HG03354 (cell line): Measurements from ENCODE around the gene ASB13.

Source experiments
- ATAC-seq: cut with Tn5 transposase; IDR thresholded peaks from one replicate; pipeline ENCODE4 v1.9.1; 2021; ENCODE audit warnings: mild to moderate bottlenecking; ENCODE audit not compliant: unreplicated experiment, poor library complexity, severe bottlenecking

ASB13 gene

DNA sequence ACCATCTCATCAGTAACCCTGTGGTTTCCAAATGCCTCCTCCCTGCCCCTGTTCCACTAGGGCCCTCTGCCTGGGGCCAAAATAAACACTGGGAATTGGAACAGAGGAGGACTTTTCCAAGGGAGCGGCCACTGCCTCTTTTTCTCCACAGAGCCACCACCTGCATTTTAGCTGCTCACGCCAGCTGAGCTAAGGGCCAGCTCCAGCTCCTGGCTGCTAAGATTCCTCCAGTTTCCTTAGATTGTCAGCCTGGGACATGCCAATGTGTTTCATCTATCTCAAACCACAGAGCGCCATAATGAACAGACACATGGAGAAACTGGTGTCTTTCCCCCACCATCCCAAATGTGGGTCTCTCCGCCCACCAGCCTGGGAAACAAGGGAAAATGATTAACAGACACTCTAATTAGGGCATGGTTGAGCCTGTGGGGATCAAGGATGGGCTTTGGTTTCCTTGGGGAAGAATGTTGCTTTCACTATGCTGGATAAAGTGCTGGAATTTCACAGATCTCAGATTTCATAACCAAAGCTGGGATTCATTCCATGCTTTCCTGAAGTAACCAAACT, 52.2 kb downstream of the ASB13 start:
- no peak for ATAC-seq

DNA sequence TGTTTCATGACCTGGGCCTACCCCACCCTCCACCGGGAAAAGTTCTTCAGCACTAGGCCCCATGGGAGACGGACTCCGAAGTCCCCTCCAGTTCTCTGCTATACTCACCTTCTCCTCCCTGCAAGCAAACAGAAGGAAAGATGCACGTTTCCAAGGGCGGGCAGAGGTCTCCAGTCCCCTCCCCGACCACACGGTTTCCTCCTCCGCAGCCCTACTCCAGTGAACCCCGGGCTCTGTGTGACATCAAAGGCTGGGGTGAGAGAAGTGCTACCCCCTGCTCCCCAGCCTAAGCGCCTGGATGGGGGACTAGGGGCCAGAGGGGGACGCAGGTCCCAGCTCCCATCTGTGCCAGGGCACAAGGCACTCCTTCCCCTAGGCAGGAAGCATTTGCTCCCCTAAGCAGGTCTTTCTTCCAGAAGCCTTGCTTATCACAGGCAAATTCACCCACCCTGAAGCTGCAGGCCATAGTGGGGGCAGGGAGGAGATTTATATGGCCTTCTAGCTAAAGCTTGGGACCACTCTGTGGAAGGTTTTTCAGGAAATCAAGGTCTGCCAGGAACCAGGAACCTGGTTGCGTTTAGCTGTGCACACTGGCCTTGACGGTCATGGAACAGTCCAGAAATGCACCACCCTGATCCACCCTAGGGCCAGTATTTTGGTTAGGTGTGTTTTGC, 52.8 kb downstream of the ASB13 start:
- no peak for ATAC-seq

- no peak for ATAC-seq
These were observed 54.3 kb downstream of the ASB13 start for GRCh38 chr10:5611899-5612680.

DNA sequence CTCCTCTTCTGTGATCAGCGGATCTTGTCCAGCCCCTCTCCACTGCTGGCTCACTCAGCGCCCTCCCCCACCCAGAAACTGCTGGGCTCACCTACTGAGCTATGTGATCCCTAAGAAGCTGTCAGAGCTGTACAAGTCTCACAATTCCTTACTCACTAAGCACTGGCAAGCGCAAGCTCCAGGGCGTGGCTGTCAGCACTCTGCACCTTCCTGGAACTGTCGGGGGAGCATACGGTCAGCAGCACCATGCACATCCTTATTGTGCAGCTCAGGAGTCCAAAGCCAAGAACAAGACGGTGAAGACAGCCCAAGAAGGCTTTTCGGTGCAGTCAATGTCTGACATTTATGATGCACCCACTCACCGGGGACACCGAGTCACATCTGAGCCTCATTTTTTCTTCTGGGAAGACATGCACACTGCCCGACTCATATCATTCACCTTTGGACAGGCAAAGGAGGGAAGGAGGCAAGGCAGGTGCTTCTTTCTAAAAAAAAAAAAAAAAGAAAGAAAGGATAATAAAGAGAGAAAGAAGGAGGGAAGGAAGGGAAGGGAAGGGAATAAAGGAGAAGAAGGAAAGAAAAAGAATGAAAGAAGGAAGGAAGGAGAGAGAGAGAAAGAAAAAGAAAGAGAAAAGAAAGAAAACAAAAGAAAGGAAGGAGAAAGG, 56.3 kb downstream of the ASB13 start:
- no peak for ATAC-seq

DNA sequence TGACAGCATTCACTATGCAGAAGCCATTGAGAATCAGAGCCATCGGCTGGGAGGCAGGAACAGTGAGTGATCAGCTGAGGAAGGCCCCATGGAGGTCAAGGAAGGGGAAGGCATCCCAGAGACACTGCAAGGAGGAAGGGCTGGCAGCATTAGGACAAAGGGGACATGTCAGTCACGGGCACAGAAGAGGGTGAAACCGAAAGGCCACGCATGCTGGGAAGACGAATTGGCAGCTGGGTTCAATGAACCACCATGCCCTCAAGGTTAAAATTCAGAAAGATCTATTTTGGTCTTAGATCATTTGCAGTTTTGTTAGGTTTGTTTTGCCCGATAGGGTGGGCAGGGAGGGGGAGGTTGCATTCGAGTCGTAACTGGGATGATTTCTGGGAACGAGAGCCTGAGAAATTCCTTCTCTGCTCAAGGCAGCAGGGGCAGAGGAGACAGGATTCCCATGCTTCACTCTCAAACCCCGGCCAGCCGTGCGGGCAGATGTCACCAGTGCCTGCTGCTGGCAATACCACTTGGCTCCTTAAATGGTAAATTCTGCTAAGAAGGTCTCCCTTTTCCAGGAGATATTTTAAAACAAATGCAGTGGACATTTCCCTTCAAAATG, 57.7 kb downstream of the ASB13 start:
- no peak for ATAC-seq

DNA sequence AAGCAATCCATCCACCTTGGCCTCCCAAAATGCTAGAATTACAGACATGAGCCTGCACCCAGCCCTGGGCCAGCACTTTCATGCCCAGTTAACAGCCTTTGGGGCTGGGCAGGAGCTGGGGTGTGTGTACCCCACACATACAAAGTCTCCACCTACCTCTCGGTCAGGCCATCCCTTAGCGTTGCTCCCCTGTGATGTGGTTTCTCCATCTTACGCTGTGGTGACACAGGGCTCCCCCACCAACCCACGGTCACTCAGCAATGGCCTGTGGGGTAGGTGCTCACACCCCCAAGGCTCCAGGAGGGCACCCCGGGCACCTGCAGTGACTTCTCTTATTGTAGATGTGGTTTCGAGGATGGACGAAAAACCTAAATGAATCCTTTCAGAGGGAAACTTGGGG, 58.8 kb downstream of the ASB13 start:
- no peak for ATAC-seq

DNA sequence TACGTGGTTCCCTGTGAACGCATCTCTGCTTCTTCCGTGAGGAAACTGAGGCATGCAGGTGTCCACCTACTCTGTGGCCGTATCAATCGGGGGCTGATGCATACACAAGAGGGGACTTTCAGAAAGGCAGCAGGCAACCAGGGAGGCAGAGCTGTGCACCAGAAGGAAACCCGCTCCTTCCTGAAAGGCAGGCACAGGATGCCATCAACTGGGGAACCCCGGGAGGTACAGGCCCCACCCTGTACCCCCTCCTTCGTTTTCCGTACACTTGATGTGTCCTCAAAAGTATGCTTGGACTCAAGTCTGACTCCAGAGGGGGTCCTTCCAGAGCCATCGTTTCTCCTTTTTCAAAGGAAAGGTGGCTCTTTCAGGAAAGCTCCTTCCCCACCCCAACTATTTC, 59.5 kb downstream of the ASB13 start:
- no peak for ATAC-seq

GRCh38 chr10:5606321-5606720, 60.1 kb downstream of the ASB13 start:
- ATAC-seq, result no peak

DNA sequence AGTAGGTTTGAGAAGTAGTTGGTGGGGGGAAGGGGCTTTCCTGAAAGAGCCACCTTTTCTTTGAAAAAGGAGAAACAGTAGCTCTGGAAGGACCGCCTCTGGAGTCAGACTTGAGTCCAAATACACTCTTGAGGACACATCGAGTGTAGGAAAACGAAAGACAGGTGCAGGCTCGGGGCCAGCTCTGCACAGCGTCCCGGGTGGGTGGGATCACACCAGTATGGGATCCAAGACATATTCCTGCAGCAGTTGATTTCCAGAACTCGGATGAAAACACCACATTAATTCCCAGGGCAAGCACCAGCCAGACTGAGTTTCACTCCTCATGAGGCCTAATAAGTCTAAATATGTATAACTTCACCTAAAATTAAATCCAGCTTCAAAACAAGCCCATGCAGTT, 61.4 kb downstream of the ASB13 start:
- ATAC-seq, result no peak

DNA sequence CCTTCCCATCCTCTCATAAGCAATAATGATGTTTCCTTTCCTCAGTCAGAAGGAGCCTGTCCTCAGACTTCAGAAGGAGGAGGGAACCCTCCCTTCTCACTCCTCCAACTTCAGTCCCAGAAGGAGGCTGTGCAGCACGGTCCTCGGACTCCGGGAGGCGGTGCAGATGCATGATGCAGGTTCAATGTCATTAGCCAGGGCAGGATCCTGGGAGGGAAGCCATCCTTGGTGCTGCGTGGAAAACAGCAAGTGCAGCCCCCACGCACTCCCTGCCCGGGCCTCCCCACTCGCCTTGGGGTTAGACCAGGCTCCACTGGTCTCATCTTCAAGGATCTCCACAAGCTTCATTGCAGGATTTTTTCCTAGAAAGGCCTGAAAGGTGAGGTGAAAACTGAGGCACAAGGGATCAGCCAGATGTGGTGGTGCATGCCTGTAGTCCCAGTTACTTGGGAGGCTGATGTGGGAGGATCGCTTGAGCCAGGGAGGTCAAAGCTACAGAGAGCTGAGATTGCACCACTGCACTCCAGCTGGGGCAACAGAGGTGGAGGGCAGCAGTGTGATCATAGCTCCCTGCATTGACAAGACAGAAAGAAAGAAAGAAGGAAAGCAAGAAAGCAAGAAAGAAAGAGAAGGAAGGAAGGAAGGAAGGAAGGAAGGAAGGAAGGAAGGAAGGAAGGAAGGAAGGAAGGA, 62.0 kb downstream of the ASB13 start:
- ATAC-seq, result no peak

- no peak for ATAC-seq
These were observed 62.6 kb downstream of the ASB13 start for GRCh38 chr10:5603848-5604170.

DNA sequence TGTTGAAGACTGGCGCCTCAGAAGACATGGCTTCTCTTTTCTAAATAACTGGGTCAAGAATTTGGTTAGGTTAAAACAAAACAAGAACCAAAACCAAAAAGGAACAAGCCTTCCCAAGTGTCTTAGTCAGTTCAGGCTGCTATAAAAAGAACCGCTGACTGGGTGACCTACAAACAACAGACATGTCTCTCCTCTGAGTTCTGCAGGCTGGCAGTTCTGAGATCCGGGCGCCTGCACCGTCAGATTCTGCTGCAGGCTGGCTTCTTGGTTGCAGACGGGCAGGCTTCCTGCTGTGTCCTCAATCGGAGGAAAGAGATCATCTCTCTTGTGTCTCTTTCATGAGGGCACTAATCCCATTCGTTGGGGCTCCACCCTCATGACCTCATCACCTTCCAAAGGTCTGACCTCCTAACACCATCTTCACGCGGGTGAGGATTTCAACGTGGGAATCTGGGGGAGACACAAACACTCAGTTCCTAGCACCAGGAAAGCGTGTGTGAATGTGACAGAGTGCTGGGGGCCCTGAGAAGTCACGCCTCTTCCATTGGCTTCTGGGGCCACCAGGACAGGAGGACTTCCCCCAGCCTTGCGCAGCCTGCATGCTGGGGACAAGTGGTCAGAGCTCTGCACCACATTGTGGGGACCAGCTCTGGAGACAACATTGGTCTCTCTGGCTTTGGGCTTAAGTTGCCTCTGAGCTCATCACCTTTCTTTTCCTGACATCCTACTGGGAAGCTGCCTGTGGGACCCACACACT, 63.1 kb downstream of the ASB13 start:
- no peak for ATAC-seq

DNA sequence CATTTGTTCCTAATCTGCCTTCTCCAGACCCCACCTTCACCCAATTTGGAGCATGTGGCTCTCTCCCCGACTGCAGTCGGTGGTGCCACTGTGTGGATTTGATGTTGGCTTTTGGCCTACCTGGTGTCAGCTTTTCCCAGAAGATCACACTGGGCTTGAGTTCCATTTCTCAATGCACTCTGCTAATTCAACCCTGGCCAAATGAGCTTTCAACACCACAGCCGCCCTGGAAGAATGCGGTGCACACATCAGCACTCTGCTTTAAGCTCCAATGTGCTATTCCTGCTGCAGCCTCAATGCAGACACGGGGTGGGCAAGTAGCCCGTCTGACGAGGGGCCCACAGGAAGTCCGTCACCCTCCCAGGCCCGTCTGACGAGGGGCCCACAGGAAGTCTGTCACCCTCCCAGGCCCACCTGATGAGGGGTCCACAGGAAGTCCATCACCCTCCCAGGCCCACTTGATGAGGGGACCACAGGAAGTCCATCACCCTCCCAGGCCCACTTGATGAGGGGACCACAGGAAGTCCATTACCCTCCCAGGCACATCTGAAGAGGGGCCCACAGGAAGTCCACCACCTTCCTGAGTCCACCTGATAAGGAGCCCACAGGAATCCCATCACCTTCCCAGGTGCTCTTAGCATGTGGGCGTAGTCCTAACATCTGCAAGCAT, 64.4 kb downstream of the ASB13 start:
- no peak for ATAC-seq

DNA sequence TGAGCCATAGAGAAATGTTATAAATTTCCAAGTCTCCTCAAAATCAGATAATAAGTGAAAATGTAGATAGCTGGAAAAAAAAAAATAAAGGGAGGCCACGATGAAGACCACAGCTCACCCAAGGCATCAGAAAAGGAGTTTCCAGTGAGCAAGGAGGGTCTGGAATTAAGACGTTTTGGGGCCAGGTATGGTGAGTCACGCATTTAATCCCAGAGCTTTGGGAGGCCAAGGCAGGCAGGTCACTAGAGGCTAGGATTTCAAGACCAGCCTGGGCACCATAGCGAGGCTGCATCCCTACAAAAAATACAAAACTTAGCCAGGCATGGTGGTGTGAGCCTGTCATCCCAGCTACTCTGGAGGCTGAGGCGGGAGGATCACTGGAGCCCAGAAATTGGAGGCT, 65.5 kb downstream of the ASB13 start:
- ATAC-seq, result no peak

GRCh38 chr10:5599613-5600520, 66.5 kb downstream of the ASB13 start:
- ATAC-seq, result no peak

- no peak for ATAC-seq
These were observed 68.2 kb downstream of the ASB13 start for GRCh38 chr10:5598085-5598690.

DNA sequence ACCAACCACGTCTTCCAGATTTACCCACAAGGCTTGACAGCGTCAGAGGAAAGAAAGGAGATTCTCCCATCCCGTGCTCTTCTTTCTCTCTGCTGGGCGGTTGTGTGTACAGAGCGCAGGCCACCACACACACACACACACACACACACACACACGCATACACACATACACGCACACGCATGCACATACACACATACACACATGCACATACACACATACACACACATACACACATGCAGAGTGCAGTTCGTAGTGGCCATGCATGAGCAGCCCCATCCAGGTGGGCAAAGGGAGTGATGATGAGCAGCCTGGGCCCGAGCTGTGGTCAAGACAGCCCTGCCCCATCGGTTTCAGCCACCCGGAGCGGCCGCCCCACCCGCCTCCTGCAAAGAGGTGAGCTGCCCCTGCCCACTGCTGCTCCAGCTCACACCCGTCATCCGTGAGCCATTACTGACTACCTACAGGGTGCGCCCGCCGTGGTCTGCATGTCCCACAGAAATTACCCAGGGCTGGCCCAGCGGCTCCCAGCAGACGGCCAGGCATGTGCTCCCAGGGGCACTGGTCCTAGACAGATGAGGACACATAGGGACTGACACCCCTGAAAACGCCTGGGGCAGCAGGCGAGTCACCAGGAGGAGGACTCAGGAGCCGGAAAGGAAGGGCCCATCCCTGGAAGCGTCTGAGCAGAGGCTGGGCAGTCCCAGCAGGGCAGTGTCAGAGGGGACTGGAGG, 69.6 kb downstream of the ASB13 start:
- ATAC-seq, result no peak
